HEK293 (cell line): ENCODE results near the gene CNTNAP5.

ENCODE experiments used
- CTCF ChIA-PET: fragments of 350-600 bp; formaldehyde crosslinking; extraction: SDS; loops from one replicate; lab custom pipeline; 2021; ENCODE audit warnings: antibody characterized with exemption; lab: Yijun Ruan, JAX
- POLR2A ChIA-PET: fragments of 300-600 bp; formaldehyde crosslinking; extraction: SDS; loops from one replicate; lab custom pipeline; 2020; ENCODE audit warnings: antibody characterized with exemption, inconsistent platforms; lab: Yijun Ruan, JAX
- H3K27ac ChIP-seq: fragments of 200-500 bp; sonication (Bioruptor generic); 2 replicates; pipeline ENCODE4 v1.5.1; 2014; ENCODE audit warnings: low read depth, low read length, control low read depth, inconsistent platforms; ENCODE audit errors: extremely low read depth
- H3K36me3 ChIP-seq, 2 experiments: fragments of 200-500 bp in 1 of 2; sonication (Bioruptor generic) in 1 of 2; 1 replicate in 1 of 2; 2 replicates in 1 of 2; pipeline ENCODE4 v1.5.1; 2014 to 2017; ENCODE audit warnings: inconsistent platforms in 2 of 2, low read length in 2 of 2; ENCODE audit not compliant: control insufficient read depth in 2 of 2, insufficient read depth in 1 of 2
- H3K4me1 ChIP-seq: fragments of 200-500 bp; sonication (Bioruptor generic); 2 replicates; pipeline ENCODE4 v1.5.1; 2014; ENCODE audit warnings: mild to moderate bottlenecking, low read length, inconsistent platforms; ENCODE audit not compliant: control insufficient read depth, insufficient read depth
- H3K4me3 ChIP-seq: 2 replicates; pipeline ENCODE4 v1.5.1; 2011; ENCODE audit warnings: low read depth, mild to moderate bottlenecking, control low read depth, low read length, moderate library complexity
- H3K9me3 ChIP-seq: fragments of 200-500 bp; sonication (Bioruptor generic); 2 replicates; pipeline ENCODE4 v1.5.1; 2014; ENCODE audit warnings: low read depth, low read length, inconsistent platforms; ENCODE audit not compliant: control insufficient read depth, insufficient read depth
- ATF2 ChIP-seq: fragments of 450-650 bp; formaldehyde crosslinking; IDR thresholded peaks from 2 replicates; pipeline ENCODE4 v1.5.1; 2016; ENCODE audit warnings: missing biosample characterization, missing genetic modification characterization, low read depth
- KLF10 ChIP-seq: fragments of 450-650 bp; IDR thresholded peaks from 2 replicates; pipeline ENCODE4 v1.5.1; 2018; ENCODE audit warnings: missing biosample characterization, mild to moderate bottlenecking, missing genetic modification characterization
- MZF1 ChIP-seq: fragments of 450-650 bp; formaldehyde crosslinking; IDR thresholded peaks from 2 replicates; pipeline ENCODE4 v1.5.1; 2017; ENCODE audit warnings: missing biosample characterization, missing genetic modification characterization, borderline replicate concordance
- SCRT1 ChIP-seq: fragments of 450-650 bp; formaldehyde crosslinking; IDR thresholded peaks from 2 replicates; pipeline ENCODE4 v1.5.1; 2016; ENCODE audit warnings: missing biosample characterization, missing genetic modification characterization, borderline replicate concordance
- YY2 ChIP-seq: fragments of 450-650 bp; formaldehyde crosslinking; IDR thresholded peaks from 2 replicates; pipeline ENCODE4 v1.5.1; 2016; ENCODE audit warnings: missing biosample characterization, missing genetic modification characterization
- ZBTB11 ChIP-seq: fragments of 450-650 bp; formaldehyde crosslinking; conservative IDR thresholded peaks from 2 replicates; pipeline ENCODE4 v1.5.1; 2016; ENCODE audit warnings: low read depth, missing biosample characterization, missing genetic modification characterization
- ZBTB6 ChIP-seq: fragments of 450-650 bp; formaldehyde crosslinking; IDR thresholded peaks from 2 replicates; pipeline ENCODE4 v1.5.1; 2017; ENCODE audit warnings: missing biosample characterization, missing genetic modification characterization
- ZNF157 ChIP-seq: fragments of 450-650 bp; formaldehyde crosslinking; IDR thresholded peaks from 2 replicates; pipeline ENCODE4 v1.5.1; 2016; ENCODE audit warnings: missing biosample characterization, missing genetic modification characterization
- ZNF18 ChIP-seq: fragments of 450-650 bp; formaldehyde crosslinking; IDR thresholded peaks from 2 replicates; pipeline ENCODE4 v1.5.1; 2016; ENCODE audit warnings: missing biosample characterization, missing genetic modification characterization
- ZNF221 ChIP-seq: fragments of 450-650 bp; formaldehyde crosslinking; IDR thresholded peaks from 2 replicates; pipeline ENCODE4 v1.5.1; 2017; ENCODE audit warnings: missing biosample characterization, missing genetic modification characterization, borderline replicate concordance
- ZNF266 ChIP-seq: fragments of 450-650 bp; formaldehyde crosslinking; IDR thresholded peaks from 2 replicates; pipeline ENCODE4 v1.5.1; 2016; ENCODE audit warnings: missing biosample characterization, missing genetic modification characterization, low read depth
- ZNF274 ChIP-seq, 2 experiments: fragments of 200-500 bp in 1 of 2; fragments of 450-650 bp in 1 of 2; sonication (Bioruptor generic) in 1 of 2; formaldehyde crosslinking in 1 of 2; IDR thresholded peaks; 2 replicates each; pipeline versions ENCODE4 v1.5.1 to v1.6.1; 2014 to 2016; ENCODE audit warnings: borderline replicate concordance in 1 of 2, inconsistent platforms in 1 of 2, low read length in 1 of 2, missing biosample characterization in 1 of 2, missing genetic modification characterization in 1 of 2
- ZNF280C ChIP-seq: fragments of 450-650 bp; formaldehyde crosslinking; IDR thresholded peaks from 2 replicates; pipeline ENCODE4 v1.5.1; 2016; ENCODE audit warnings: missing biosample characterization, missing genetic modification characterization
- ZNF292 ChIP-seq: fragments of 450-650 bp; formaldehyde crosslinking; IDR thresholded peaks from 2 replicates; pipeline ENCODE4 v1.5.1; 2016; ENCODE audit warnings: low read depth, missing biosample characterization, missing genetic modification characterization, borderline replicate concordance
- ZNF311 ChIP-seq: fragments of 450-650 bp; formaldehyde crosslinking; IDR thresholded peaks from 2 replicates; pipeline ENCODE4 v1.5.1; 2017; ENCODE audit warnings: missing biosample characterization, missing genetic modification characterization, borderline replicate concordance
- ZNF335 ChIP-seq: fragments of 450-650 bp; formaldehyde crosslinking; conservative IDR thresholded peaks from 2 replicates; pipeline ENCODE4 v1.5.1; 2016; ENCODE audit warnings: missing biosample characterization, missing genetic modification characterization
- ZNF510 ChIP-seq: fragments of 450-650 bp; formaldehyde crosslinking; IDR thresholded peaks from 2 replicates; pipeline ENCODE4 v1.5.1; 2018; ENCODE audit warnings: mild to moderate bottlenecking, missing genetic modification characterization, missing biosample characterization; ENCODE audit not compliant: insufficient replicate concordance
- ZNF555 ChIP-seq: fragments of 450-650 bp; formaldehyde crosslinking; conservative IDR thresholded peaks from 2 replicates; pipeline ENCODE4 v1.5.1; 2017; ENCODE audit warnings: missing biosample characterization, mild to moderate bottlenecking, missing genetic modification characterization, inconsistent platforms
- ZNF626 ChIP-seq: fragments of 450-650 bp; sonication (Bioruptor Pico); formaldehyde crosslinking; IDR thresholded peaks from 2 replicates; pipeline ENCODE4 v1.5.1; 2018; ENCODE audit warnings: missing biosample characterization, missing genetic modification characterization, inconsistent platforms
- ZNF654 ChIP-seq: fragments of 450-650 bp; formaldehyde crosslinking; IDR thresholded peaks from 2 replicates; pipeline ENCODE4 v1.5.1; 2016; ENCODE audit warnings: low read depth, missing biosample characterization, missing genetic modification characterization
- ZNF704 ChIP-seq: fragments of 450-650 bp; formaldehyde crosslinking; IDR thresholded peaks from 2 replicates; pipeline ENCODE4 v1.5.1; 2016; ENCODE audit warnings: missing biosample characterization, missing genetic modification characterization

The CNTNAP5 gene

GRCh38 chr2:124178719-124179118 is 153.6 kb downstream of the CNTNAP5 start (continued):
- TF ChIP-seq ATF2: no peak

GRCh38 chr2:124180635-124181034 is 155.5 kb downstream of the CNTNAP5 start:
- H3K4me1 ChIP-seq: no peaks in the 10 kb centered on the region
- H3K9me3 ChIP-seq: no peaks in the 10 kb centered on the region
- POLR2A ChIA-PET: no interaction called here
- no peak for TF ChIP-seq ZNF510
- TF ChIP-seq ZNF221 (tag by site-specific recombination): no peak
- no peak for TF ChIP-seq ZNF292 (tag by site-specific recombination)
- TF ChIP-seq ZNF311 (tag by site-specific recombination): no peak
- no peak for TF ChIP-seq ZNF157
- TF ChIP-seq ZNF626: no peak
- TF ChIP-seq SCRT1 (tag by site-specific recombination): no peak
- no peak for TF ChIP-seq ZNF18 (tag by site-specific recombination)
- TF ChIP-seq ZNF280C: no peak
- TF ChIP-seq ZNF335 (tag by site-specific recombination): no peak
- TF ChIP-seq ZNF704: no peak
- TF ChIP-seq ZNF266 (tag by site-specific recombination): no peak
- TF ChIP-seq ZNF555: no peak
- H3K27ac ChIP-seq: no peak overlapping the region
- CTCF ChIA-PET: no interaction called here
- no peaks in the 10 kb centered on the region for H3K36me3 ChIP-seq
- H3K4me3 ChIP-seq: no peak overlapping the region

- Histone ChIP-seq H3K9me3 (no peaks in the 10 kb centered on the region), H3K4me3 (no peak overlapping the region), H3K27ac (no peak overlapping the region), H3K36me3 (no peaks in the 10 kb centered on the region), H3K4me1 (no peaks in the 10 kb centered on the region)
- ChIA-PET CTCF (no interaction called here), POLR2A (no interaction called here)
- TF ChIP-seq ZNF654 (tag by site-specific recombination) (no peak), ZBTB6 (no peak), ZNF274 (IDR thresholded peaks at IDR 0.05; ENCODE audit: low read length) (no peak), ZNF274 (tag by site-specific recombination; IDR thresholded peaks at IDR 0.05; ENCODE audit: borderline replicate concordance) (no peak), ZBTB11 (tag by site-specific recombination) (no peak), YY2 (tag by site-specific recombination) (no peak), ZNF555 (no peak), MZF1 (tag by site-specific recombination) (no peak), KLF10 (tag by site-specific recombination) (no peak)
These were observed 161.7 kb downstream of the CNTNAP5 start for GRCh38 chr2:124186801-124187200.
